Nephron progenitor cell (in vitro differentiated cells): ENCODE results near the gene BBS2.

Source experiments
- DNase-seq: peaks from one replicate; pipeline ENCODE4 v3.0.0; 2021
- H3K27ac Mint-ChIP-seq: 2 replicates; pipeline ENCODE4 v1.8.0; 2021; ENCODE audit warnings: mild to moderate bottlenecking, moderate library complexity, mixed read lengths
- H3K27me3 Mint-ChIP-seq: 2 replicates; pipeline ENCODE4 v1.8.0; 2021; ENCODE audit warnings: mild to moderate bottlenecking, low read depth, mixed read lengths; ENCODE audit not compliant: poor library complexity
- H3K36me3 Mint-ChIP-seq: 2 replicates; pipeline ENCODE4 v1.8.0; 2021; ENCODE audit warnings: low read depth, mixed read lengths
- H3K4me1 Mint-ChIP-seq: 2 replicates; pipeline ENCODE4 v1.8.0; 2021; ENCODE audit warnings: mixed read lengths
- H3K4me3 Mint-ChIP-seq: 2 replicates; pipeline ENCODE4 v1.8.0; 2021; ENCODE audit warnings: mild to moderate bottlenecking, moderate library complexity, mixed read lengths
- H3K9me3 Mint-ChIP-seq: 2 replicates; pipeline ENCODE4 v1.8.0; 2021; ENCODE audit warnings: mild to moderate bottlenecking, moderate library complexity, mixed read lengths
- CTCF ChIP-seq: fragments of 200-600 bp; sonication (generic); IDR thresholded peaks from 2 replicates; pipeline ENCODE4 v1.5.0; 2021; ENCODE audit warnings: antibody characterized with exemption

BBS2 gene

DNA sequence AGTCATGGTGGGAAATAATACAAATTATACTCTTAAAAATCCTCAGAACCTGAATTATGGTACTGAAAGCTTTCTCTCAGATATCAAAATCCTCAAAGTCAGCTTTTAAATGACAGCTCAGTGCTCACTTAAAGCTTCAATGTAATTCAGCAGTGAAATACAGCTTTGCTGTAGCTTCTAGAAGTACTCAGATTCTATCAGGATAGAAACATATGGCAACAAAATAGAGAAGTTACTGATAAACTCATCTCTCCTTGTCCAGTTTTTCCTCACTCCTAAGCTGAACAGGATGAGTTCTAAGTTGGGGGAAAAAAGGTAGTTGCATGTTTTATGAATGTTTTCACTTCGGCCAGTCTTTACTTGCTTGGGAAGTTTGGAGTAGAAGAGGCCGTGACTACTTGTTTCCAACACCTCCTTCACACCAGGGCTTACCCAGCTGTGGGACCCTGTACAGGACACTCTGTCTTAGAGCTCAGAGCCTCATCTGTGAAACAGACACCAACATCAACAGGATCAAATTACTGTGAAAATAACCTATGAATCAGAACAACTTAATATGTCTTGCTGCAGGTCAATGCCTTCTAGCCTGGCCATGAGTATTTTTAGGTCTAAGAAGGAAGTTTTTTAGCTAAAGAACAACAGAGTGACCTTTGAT is 38.2 kb downstream of the BBS2 start:
- Mint-ChIP-seq H3K27me3 (no peaks in the 10 kb centered on the region), H3K27ac (peak overlapping the region; percentile 97), H3K4me3 (peak overlapping the region; percentile 46), H3K4me1 (peaks cover 50% of the 10 kb centered on the region), H3K36me3 (peaks cover 39% of the 10 kb centered on the region), H3K9me3 (no peaks in the 10 kb centered on the region)
- DNase-seq, result peak; percentile 23
- TF ChIP-seq CTCF, result no peak

DNA sequence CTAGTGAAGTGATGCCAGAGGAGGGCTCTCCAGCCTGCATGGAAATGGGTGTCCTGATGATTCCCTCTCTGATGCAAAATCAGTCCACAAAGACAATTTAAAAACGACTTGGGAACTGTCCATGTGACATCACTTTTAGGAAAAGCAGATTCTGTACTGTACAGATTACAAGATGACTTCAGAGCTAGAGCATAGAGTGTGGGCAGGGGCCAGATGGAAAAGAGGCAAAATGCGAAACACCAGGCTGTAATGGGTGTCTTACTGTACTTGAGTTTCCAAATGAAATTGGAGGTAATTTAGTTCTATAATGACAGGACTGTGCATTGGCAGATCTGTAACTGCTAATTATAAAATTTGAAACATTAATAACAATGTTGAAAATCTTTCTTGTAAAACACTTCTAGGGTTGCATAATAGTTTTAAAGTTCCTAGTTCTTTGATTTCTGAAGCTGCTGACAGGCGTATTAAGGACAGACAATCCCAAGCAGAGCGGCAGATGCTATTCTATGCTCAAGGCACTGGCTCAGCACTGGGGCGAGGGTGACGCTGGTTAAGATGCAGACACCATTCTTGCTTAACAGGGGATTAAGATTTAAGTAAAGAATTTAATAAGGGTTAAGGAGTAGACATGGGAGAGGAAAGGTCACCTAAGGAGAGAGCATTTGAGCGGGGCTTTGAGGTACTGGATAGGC is 38.9 kb downstream of the BBS2 start:
- Mint-ChIP-seq H3K4me3 (peak overlapping the region; percentile 57), H3K4me1 (peaks cover 49% of the 10 kb centered on the region), H3K27me3 (no peaks in the 10 kb centered on the region), H3K27ac (peak overlapping the region; percentile 97), H3K36me3 (peaks cover 39% of the 10 kb centered on the region), H3K9me3 (no peaks in the 10 kb centered on the region)
- DNase-seq, result no peak
- TF ChIP-seq CTCF, result no peak

DNA sequence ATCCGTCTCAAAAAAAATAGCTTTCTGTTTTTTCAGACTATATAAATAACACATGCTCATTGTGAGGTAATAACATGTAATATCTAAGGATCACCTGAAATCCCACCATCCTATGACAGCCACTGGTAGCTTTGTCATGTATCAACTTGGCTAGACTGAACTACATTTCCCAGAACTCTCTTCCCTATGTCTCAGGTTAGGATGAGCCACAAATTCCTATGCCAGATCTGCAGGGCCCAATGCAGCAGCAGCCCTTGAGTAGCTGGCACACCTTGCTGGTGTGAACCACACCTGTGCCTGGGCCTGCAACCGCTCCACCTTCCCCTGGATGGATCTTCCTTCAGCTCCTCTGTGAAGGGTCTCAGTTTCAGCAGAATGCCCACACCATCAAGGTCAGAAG is 40.4 kb downstream of the BBS2 start:
- H3K4me1 Mint-ChIP-seq, result peaks cover 36% of the 10 kb centered on the region
- peak overlapping the region; percentile 73 for H3K27ac Mint-ChIP-seq
- no peaks in the 10 kb centered on the region for H3K27me3 Mint-ChIP-seq
- no peak for DNase-seq
- peaks cover 43% of the 10 kb centered on the region for H3K36me3 Mint-ChIP-seq
- no peaks in the 10 kb centered on the region for H3K9me3 Mint-ChIP-seq
- TF ChIP-seq CTCF, result no peak
- peak overlapping the region; percentile 17 for H3K4me3 Mint-ChIP-seq

DNA sequence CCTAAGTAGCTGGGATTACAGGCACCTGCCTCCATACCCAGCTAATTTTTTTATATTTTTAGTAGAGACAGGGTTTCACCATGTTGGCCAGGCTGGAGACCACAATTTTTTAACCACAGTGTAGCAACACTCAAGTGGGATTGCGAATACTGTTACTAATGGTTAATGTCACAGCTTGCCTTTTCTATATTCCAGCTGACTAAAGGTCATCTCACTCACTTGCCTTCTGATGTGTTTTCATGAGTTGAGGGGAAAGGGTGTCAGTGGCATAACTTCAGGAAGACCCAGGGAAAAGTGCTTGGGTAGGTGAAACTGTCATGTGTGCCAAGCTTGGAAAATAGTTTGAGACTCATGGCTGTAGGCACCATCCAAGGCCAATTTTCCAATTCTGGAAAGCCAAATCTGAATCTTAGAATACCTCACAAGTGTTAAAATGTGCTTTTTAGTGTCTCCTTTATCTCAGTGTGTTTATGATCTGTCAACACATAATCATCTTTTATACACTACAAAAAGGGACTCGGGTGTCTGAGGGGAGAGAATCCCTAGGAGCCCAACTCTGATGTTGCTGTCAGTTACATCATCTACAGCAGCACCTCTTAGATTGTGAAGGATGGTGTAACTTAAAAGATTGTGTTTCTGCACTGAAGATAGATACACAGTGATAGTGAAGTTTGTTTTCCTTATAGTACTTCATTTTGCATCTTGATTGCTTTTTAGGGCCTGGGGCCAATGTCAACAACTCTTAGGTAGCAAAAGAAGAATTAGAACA is 41.4 kb downstream of the BBS2 start:
- TF ChIP-seq CTCF, result no peak
- Mint-ChIP-seq H3K27ac (no peak overlapping the region), H3K4me3 (no peak overlapping the region), H3K9me3 (no peaks in the 10 kb centered on the region), H3K4me1 (peaks cover 36% of the 10 kb centered on the region), H3K27me3 (no peaks in the 10 kb centered on the region), H3K36me3 (peaks cover 43% of the 10 kb centered on the region)
- no peak for DNase-seq

DNA sequence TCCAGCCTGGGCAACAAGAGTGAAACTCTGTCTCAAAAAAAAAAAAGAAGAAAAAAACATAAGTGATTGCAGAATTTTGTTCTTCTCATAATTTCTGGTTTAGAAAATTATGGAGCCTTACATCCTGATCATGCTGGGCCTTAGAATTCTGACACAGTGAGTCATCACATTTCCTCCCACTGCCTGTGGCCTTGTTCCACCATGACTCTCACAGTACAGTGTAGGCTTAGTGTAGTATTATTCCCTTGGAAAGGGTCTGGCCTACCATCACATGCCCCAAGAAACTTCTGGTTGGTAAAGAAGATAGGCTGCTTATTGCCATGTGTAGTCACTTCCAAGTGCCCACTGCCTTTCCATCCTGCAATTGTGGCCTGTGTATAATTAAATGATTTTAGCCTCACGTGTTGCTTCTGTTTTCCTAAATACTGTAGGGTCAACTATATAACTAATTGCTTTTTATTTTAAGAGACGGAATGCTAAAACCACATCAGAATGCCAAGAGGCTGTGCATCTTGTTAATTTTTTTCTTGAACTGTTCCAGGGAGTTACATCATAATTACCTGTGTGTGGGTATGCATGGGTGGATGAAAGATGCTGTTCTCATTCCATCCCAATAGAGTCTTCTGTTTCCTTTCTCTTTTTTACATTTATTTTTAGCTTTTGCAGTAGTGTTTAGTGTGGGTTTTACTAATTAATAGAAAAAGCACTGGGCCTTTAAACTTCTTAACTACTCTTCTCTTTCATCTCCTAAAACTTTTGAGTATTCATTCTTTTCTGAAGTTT is 42.5 kb downstream of the BBS2 start:
- Mint-ChIP-seq H3K4me3 (no peak overlapping the region), H3K27me3 (no peaks in the 10 kb centered on the region), H3K4me1 (peaks cover 28% of the 10 kb centered on the region), H3K9me3 (no peaks in the 10 kb centered on the region), H3K27ac (no peak overlapping the region), H3K36me3 (peaks cover 55% of the 10 kb centered on the region)
- TF ChIP-seq CTCF, result no peak
- DNase-seq, result no peak
